HL-60/S4 (cell line): ENCODE results near the gene AZU1.
"Not testable (repeated sequence)": the region's sequence is repeated elsewhere in the genome, so short reads cannot be mapped to it uniquely, and the experiment has no call there.

Experiments
- in situ Hi-C: fragments of 300-500 bp; cut with MboI; formaldehyde crosslinking; loops from 2 replicates; pipeline ENCODE4 v1.14.3; 2022; ENCODE audit warnings: low sequenced_read_pairs

The AZU1 gene

DNA sequence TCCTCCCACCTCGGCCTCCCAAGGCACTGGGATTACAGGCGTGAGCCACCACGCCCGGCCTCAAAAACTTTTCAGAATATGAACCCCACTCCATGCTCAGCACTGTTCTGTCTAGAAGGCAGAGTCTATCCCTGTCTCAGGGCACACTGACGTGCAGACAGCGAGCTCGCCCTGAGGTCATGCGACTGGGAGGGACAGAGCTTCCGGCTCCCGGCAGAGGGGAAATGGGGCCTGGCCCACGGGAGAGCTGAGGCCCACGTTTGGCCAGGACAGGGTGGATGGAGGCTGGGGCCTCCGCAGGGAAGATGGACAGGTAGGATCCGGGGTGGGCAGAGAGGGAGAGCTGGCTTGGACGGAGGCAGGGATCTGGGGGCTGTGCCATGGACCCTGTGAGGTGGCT, 2.8 kb upstream of the AZU1 start:
- in situ Hi-C loops = no loop called here

DNA sequence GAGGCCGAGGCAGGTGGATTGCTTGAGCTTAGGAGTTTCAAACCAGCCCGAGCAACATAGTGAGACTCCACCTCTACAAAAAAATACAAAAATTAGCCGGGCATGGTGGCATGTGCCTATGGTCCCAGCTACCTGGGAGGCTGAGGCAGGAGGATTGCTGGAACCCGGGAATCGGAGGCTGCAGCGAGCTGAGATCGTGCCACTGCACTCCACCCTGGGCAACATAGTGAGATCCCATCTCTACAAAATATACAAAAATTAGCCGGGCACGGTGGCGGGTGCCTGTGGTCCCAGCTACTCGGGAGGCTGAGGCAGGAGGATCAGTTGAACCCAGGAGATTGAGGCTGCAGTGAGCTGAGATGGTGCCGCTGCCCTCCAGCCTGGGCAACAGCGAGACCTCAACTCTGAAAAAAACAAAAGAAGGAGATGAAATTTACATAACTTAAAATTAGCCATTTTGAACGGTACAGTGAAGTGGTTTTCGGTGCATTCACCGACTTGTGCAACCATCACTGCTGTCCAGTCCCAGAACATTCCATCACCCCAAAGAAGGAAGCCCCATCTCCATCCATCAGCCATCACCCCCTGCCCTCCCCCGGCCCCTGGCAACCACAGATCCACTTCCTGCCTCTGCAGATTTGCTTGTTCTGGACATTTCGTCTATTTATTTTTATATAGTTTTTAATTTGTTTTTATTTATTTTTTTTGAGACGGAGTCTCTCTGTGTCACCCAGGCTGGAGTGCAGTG, 1.6 kb upstream of the AZU1 start:
- in situ Hi-C loops = no loop called here

DNA sequence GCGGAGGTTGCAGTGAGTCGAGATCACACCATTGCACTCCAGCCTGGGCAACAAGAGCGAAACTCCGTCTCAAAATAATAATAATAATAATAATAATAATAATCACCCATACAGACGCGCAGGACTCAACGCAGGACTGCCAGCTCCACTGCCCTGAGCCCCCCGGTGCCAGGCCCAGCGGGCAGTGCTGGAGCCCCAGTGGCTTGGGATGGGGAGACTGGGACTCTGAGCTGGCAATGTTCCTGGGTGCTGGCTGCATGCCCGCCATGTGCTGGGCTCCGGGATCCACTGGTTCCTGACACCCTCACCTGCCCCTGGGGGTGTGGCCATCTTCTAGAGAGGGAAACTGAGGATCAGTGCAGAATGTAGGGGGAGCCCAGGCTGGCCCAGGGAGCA, 325 bp upstream of the AZU1 start:
- in situ Hi-C loops = no loop called here

DNA sequence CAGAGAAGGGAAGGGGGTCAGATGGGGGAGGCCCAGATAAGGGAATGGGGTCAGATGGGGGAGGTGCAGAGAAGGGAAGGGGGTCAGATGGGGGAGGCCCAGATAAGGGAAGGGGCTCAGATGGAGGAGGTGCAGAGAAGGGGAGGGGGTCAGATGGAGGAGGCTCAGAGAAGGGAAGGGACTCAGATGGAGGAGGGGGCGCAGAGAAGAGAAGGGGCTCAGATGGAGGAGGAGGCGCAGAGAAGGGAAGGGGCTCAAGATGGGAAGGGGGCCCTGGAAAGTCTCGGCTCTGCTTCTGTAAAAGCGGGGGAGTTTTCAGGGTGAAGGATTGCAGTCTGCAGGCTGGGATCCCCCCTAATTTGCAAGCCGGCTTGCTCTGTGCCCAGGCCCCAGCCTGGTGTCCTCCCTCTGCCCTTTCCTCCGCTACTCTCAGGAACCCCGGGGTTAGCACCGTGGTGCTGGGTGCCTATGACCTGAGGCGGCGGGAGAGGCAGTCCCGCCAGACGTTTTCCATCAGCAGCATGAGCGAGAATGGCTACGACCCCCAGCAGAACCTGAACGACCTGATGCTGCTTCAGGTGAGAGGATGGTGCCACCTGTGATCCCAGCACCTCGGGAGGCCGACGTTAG, 1.6 kb downstream of the AZU1 start:
- in situ Hi-C loops = no loop called here

DNA sequence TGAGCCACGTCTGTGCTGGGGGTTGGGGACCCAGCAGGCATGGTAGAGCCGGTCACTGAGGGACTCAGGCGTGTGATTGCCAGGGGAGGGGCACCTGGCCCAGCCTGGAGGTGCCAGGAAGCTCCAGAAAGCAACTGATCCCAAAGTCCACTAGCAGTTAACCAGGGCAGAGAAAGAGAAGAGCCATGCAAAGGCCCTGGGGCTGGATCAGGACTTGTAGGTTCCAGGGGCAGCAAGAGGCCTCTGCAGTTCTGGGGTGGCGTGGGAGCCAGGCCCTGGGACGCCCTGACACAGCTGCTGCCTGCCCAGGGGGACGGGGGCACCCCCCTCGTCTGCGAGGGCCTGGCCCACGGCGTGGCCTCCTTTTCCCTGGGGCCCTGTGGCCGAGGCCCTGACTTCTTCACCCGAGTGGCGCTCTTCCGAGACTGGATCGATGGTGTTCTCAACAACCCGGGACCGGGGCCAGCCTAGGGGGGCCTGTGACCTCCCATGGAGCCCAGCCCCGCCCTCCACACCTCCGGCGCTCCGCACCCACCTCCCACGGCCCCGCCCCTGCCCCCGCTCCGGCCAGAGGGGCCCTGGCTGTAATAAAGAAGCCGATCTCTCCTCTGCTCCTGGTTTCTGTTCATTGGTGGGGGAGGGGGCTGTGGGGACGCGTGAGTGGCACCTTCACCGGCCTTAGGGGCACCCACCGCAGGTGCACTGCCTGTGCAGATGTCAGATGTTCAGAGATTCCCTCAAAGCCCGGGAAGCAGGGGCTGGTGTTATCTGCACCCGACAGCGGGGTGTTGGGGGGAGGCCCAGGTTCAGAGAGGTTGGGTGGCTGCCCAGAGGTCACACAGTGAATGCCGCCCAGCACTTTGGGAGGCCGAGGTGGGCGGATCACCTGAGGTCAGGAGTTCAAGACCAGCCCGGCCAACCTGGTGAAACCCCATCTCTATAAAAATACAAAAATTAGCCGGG, 4.1 kb downstream of the AZU1 start:
- in situ Hi-C loops = no loop called here

DNA sequence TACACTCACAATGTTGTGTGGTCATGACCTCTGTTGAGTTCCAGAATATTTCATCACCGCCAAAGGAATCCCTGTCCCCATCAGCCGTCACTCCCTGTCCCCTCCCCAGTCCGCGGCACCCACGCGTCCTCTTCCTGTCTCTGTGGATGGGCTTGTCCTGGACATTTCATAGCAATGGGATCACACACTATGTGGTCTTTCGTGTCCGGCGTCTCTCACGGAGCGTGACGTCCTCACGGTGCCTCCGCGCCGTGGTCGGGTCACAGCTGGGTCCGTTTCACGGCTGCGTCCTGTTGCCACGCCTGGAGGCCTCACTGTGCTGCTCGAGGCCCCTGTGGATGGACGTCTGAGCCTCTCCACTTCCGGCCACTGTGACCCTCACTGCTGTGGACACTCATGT, 6.6 kb downstream of the AZU1 start:
- in situ Hi-C loops = no loop called here

DNA sequence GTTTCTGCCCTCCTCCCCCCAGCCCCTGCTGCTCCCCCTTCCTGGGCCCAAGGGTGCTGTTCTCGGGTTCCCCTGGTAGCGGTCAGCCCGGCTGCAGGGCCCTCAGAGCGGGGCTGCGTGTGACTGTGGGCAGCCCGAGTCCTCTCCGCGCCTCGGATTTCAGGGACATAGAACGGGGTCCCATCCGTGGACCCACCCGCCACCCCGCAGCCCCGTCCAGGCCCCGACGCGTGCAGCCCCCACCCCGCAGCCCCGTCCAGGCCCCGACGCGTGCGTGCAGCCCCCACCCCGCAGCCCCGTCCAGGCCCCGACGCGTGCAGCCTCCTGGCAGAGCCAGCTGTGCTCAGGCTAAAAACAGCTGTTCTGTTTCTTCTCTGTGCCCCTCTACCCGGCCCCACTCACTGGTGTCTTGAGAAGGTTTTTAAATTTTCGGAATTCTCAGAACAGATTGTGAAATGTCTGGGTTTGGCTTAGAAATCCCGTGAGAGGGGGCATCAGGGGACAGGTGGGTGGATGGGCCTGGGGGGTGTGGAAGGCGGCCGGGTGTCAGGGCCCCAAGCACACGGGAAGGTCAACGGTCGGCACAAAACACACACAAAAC, 7.7 kb downstream of the AZU1 start:
- in situ Hi-C loops = no loop called here

DNA sequence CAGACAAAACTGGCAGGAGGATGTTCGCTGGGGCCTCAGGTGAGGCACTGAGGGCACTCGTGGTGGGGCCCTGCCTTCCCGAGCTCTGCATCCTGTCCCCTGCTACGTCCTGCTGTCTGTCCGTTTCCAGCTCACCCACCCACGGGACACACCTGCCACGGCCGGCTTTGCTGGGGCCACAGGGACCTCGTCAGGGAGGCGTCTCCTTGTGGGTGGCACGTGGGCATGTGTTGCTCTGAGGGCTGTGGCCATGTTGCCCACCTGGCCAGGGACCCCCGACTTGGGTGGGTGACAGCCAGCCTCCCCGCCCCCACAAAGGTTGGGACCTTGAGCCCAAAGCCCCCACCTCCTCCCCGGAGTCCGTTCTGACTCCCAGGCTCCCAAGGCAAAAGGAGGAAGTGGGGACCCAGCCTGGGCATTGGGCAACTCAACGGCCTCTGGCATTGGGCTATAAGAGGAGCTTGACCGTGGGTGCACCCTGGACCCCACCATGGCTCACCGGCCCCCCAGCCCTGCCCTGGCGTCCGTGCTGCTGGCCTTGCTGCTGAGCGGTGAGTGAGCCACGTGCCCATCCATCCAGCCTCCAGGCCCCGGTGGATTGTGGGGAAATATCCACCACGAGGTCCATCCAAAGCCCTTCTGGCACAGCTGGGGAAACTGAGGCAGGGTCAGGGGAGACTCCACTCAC, 13.0 kb downstream of the AZU1 start, which contains the start of gene PRTN3:
Gene PRTN3, plus strand, starts transcription at position 481 of the 688 bp plus-strand sequence. Its CDS starts 10 bp downstream, at position 491.
- in situ Hi-C loops = no loop called here

DNA sequence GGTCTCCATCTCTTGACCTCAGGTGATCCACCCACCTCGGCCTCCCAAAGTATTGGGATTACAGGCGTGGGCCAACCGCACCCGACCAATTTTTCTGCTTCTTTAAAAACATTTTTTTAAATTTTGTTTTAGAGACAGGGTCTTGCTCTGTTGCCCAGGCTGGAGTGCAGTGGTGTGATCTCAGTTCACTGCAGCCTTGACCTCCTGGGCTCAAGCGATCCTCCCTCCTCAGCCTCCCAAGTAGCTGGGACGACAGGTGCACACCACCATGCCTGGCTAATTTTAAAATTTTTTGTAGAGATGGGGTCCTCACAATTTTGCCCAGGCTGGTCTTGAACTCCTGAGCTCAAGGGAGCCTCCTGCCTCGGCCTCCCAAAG, 15.2 kb downstream of the AZU1 start:
- in situ Hi-C loops = not testable (repeated sequence)

DNA sequence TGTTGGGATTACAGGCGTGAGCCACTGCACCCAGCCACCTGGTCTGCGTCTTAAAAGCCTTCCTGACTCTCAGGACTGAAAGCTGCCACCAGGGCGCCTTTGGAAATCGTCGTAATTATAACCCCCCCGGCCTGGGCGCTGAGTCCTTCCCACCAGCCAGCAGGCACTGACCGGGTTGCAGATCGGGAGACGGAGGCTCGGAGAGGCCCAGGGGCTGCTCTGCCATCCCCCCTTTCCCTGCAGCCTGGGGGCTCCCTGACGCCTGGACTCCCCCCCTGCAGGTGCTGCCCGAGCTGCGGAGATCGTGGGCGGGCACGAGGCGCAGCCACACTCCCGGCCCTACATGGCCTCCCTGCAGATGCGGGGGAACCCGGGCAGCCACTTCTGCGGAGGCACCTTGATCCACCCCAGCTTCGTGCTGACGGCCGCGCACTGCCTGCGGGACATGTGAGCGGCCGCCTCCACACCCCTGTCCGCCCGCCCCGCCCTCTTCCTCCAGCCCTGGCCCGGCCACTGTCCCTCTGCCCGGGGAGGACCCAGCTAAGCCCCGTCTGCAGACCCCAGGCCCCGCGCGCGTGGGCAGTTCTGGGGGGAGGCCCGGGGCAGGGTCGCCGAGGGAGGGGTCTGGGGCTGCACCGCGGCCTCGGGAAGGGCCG, 15.7 kb downstream of the AZU1 start:
- in situ Hi-C loops = no loop called here

DNA sequence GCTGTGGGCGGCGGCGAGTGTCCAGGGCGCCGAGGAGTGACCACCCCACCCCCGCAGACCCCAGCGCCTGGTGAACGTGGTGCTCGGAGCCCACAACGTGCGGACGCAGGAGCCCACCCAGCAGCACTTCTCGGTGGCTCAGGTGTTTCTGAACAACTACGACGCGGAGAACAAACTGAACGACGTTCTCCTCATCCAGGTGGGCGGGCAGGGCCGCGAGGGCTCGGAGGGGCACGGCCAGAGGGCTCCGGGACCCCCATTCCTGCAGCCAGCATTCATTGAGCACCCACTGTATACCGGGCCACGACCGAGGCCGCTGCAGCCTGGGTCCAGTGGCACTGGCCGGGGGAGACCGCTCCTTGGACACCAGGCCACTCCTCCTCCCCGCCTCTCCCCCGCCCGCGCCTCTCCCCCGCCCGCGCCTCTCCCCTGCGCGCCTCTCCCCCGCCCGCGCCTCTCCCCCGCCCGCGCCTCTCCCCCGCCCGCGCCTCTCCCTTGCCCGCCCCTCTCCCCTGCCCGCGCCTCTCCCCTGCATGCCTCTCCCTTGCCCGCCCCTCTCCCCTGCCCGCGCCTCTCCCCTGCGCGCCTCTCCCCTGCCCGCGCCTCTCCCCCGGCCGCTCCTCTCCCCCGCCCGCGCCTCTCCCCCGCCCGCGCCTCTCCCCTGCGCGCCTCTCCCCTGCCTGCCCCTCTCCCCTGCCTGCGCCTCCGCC, 16.4 kb downstream of the AZU1 start:
- in situ Hi-C loops = no loop called here

DNA sequence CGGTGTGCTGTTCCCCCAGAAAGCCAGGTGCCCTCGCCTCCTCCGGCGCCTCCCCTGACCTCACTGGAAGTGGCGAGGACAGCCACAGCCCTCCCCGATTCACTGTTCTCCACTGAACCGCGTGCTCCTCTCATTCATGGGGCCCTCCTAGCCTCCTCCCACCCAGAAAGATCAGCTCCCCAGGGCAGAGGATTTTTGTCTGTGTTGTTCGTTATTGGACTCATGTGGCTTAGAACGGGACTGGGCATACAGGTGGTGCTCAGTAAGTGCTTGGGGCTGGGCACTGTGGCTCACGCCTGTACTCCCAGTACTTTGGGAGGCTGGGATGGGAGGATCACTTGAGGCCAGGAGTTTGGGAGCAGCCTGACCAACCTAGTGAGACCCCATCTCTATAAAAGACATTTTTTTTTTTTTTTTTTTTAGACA, 16.9 kb downstream of the AZU1 start:
- in situ Hi-C loops = no loop called here

DNA sequence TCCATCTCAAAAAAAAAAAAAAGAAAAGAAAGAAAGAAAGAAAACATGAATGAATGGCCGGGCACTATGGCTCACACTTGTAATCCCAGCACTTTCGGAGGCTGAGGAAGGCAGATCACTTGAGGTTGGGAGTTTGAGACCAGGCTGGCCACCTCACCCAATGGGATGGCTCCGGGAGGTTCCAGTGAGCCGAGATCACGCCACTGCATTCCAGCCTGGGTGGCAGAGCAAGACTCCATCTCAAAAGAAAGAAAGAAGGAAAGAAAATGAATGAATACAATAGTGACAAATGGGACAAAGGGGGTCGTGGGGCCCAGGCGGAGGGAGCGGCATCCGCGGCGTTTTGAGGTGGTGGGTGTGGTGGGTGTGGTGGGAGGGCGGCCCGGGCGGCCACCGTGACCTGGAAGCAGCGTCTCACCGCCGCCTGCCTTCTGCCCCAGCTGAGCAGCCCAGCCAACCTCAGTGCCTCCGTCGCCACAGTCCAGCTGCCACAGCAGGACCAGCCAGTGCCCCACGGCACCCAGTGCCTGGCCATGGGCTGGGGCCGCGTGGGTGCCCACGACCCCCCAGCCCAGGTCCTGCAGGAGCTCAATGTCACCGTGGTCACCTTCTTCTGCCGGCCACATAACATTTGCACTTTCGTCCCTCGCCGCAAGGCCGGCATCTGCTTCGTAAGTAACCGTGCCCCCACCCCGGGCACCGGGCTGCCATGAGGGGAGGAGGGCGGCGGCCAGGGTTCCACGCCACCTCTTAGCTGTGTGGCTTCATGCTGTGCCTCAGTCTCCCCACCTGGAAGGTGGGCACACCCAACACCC, 18.3 kb downstream of the AZU1 start:
- in situ Hi-C loops = no loop called here

DNA sequence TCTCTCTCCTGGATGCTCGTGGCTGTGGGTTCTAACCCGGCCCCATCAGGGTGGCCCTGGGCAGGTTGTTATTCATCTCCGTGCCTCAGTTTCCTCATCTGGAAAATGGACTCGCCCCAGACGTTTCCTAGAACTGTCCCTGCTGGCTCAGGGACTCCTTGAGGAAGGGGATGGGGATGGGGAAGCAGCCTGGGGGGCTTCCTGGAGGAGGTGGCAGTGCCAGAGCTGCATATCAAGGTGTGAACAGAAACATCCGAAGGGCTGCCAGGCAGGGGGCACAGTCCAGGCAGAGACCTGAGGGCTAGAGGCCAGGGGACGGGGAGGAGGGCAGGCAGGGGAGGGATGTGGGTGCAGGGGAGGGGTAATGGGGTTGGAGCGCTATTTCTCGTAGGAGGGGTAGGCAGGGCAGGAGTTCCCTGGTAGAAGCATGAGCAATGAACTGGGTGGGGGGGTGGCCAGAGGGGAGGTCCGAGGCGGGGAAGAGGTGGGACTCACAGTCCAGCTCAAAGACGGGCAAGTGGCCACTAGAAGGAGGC, 20.8 kb downstream of the AZU1 start:
- in situ Hi-C loops = no loop called here

DNA sequence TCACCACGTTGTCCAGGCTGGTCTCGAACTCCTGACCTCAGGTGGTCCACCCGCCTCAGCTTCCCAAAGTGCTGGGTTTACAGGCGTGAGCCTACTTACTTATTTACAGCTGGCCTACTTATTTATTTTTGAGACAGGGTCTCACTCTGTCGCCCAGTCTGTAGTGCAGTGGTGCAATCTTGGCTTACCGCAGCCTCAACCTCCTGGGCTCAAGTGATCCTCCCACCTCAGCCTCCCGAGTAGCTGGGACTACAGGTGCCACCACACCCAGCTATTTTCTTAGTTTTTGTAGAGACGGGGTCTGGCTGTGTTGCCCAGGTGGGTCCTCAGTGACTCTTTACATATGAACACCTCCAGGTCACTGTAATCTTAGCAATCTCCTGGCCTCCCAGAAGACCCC, 21.6 kb downstream of the AZU1 start:
- in situ Hi-C loops = not testable (repeated sequence)

DNA sequence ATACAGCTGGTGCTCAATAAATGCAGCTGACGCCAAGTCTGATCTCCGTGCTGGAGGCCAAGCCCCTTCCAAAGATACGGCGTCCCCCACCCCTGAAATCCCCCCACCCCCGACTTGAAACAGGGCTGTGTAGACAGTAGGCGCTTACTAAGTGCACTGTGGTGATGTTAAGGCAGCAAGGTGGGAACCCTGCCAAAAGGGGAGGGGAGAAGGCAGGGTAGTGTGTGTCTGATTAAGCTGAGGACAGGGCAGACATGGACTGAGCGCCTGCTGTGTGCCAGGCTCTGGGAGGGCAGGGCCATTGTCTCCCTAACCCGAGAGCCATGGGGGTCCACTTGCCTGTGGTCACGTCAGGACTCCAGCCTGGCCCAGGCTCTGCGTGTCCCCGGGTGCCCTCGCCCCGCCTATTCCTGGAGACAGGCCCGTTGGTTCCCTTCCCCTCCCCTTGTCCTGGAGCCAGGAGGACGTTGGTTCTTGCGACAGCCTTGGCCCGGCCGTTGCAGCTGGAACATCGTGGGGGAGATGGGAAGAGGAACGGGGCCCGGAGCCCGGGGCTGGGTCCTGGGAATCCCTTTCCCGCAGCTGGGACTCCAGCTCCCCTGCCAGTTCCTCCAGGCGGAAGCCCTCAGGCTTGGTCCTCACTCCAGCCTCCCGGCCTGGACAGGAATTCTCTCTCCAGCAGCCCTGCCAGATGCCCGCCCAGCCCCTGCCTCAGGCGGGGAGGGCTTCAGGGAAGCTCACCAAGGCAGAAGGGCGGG, 22.8 kb downstream of the AZU1 start:
- in situ Hi-C loops = no loop called here

DNA sequence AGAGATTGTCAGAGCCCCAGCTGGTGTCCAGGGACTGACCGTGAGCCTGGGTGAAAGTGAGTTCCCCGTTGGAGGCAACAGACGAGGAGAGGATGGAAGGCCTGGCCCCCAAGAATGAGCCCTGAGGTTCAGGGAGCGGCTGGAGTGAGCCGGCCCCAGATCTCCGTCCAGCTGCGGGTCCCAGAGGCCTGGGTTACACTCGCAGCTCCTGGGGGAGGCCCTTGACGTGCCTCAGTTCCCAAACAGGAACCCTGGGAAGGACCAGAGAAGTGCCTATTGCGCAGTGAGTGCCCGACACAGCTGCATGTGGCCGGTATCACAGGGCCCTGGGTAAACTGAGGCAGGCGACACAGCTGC, 23.3 kb downstream of the AZU1 start:
- in situ Hi-C loops = no loop called here
